K562 (cell line): ENCODE results near the gene ENO3. TPM values are rescaled to one million over a fixed set of nuclear protein-coding genes. Genes with fewer than 3 reads are reported as not detected.

Experiments
- ASH1L ChIP-seq: fragments of 450-650 bp; IDR thresholded peaks from 2 replicates; pipeline ENCODE4 v1.6.1; 2018; ENCODE audit warnings: borderline replicate concordance, mild to moderate bottlenecking, low read depth; ENCODE audit not compliant: partially characterized antibody
- CAMTA2 ChIP-seq: fragments of 250-450 bp; sonication (Bioruptor Pico); conservative IDR thresholded peaks from 2 replicates; pipeline ENCODE4 v1.5.1; 2022
- CBFA2T3 ChIP-seq: fragments of 450-650 bp; IDR thresholded peaks from 2 replicates; pipeline ENCODE4 v1.6.1; 2017
- DPF2 ChIP-seq: fragments of 450-650 bp; IDR thresholded peaks from 2 replicates; pipeline ENCODE4 v1.6.1; 2016
- ELF2 ChIP-seq: fragments of 250-450 bp; sonication (Bioruptor Pico); IDR thresholded peaks from 2 replicates; pipeline ENCODE4 v1.5.0; 2021; ENCODE audit warnings: mild to moderate bottlenecking
- ERF ChIP-seq: fragments of 450-650 bp; formaldehyde crosslinking; IDR thresholded peaks from 2 replicates; pipeline ENCODE4 v1.4.0; 2020; ENCODE audit warnings: mild to moderate bottlenecking, mixed read lengths
- ESRRB ChIP-seq: fragments of 250-450 bp; sonication (Bioruptor Pico); IDR thresholded peaks from 2 replicates; pipeline ENCODE4 v1.5.0; 2020; ENCODE audit warnings: mild to moderate bottlenecking, moderate library complexity, borderline replicate concordance
- GMEB1 ChIP-seq: fragments of 250-450 bp; sonication (Bioruptor Pico); IDR thresholded peaks from 2 replicates; pipeline ENCODE4 v1.4.0; 2020; ENCODE audit warnings: mild to moderate bottlenecking
- KDM5B ChIP-seq: fragments of 200-600 bp; sonication (generic); IDR thresholded peaks from 2 replicates; pipeline ENCODE4 v1.6.1; 2012; ENCODE audit warnings: low read depth, mild to moderate bottlenecking, moderate library complexity, low read length, control low read depth, inconsistent platforms; ENCODE audit not compliant: insufficient replicate concordance
- KLF16 ChIP-seq: IDR thresholded peaks from 2 replicates; pipeline ENCODE4 v1.6.1; 2016; ENCODE audit warnings: antibody characterized with exemption
- MED1 ChIP-seq: sonication (generic); formaldehyde crosslinking; IDR thresholded peaks from 2 replicates; pipeline ENCODE4 v1.8.1; 2023; ENCODE audit warnings: missing genetic modification reagents, borderline replicate concordance
- MEIS2 ChIP-seq: fragments of 450-650 bp; IDR thresholded peaks from 2 replicates; pipeline ENCODE4 v1.6.1; 2014; ENCODE audit warnings: mild to moderate bottlenecking; ENCODE audit not compliant: partially characterized antibody
- MYC ChIP-seq, 2 experiments: fragments of 250-450 bp in 1 of 2; sonication (Bioruptor Pico) in 1 of 2; IDR thresholded peaks; 2 replicates each; pipeline versions ENCODE4 v1.5.1 to v1.6.1; 2012 to 2021; ENCODE audit warnings: low read depth in 2 of 2, borderline replicate concordance in 1 of 2, improper control_type of control experiment in 1 of 2, low read length in 1 of 2, mild to moderate bottlenecking in 1 of 2, moderate library complexity in 1 of 2
- NFXL1 ChIP-seq: fragments of 450-650 bp; formaldehyde crosslinking; IDR thresholded peaks from 2 replicates; pipeline ENCODE4 v1.4.0; 2021; ENCODE audit warnings: mild to moderate bottlenecking
- POLR2AphosphoS2 ChIP-seq: IDR thresholded peaks from 2 replicates; pipeline ENCODE4 v1.6.1; 2012; ENCODE audit warnings: low read length, improper control_type of control experiment
- RBM22 ChIP-seq: fragments of 200-400 bp; formaldehyde crosslinking; IDR thresholded peaks from 2 replicates; pipeline ENCODE4 v1.6.1; 2018; ENCODE audit warnings: low read length, low read depth; ENCODE audit not compliant: poor library complexity, severe bottlenecking
- SNRNP70 ChIP-seq: fragments of 200-400 bp; formaldehyde crosslinking; optimal IDR thresholded peaks from 2 replicates; pipeline ENCODE3; 2017; ENCODE audit warnings: low read depth, low read length
- STAT6 ChIP-seq: sonication (generic); formaldehyde crosslinking; IDR thresholded peaks from 2 replicates; pipeline ENCODE4 v1.8.1; 2023; ENCODE audit warnings: mild to moderate bottlenecking, missing genetic modification reagents
- TAL1 ChIP-seq: fragments of 450-650 bp; IDR thresholded peaks from 2 replicates; pipeline ENCODE4 v1.6.1; 2016; ENCODE audit warnings: mild to moderate bottlenecking
- XRCC3 ChIP-seq: fragments of 450-650 bp; IDR thresholded peaks from 2 replicates; pipeline ENCODE4 v1.6.1; 2017; ENCODE audit warnings: mild to moderate bottlenecking, moderate library complexity
- ZBTB7A ChIP-seq: IDR thresholded peaks from 2 replicates; pipeline ENCODE4 v1.6.1; 2011; ENCODE audit warnings: low read depth, mild to moderate bottlenecking, low read length, moderate library complexity, borderline replicate concordance; ENCODE audit not compliant: control insufficient read depth
- ZFX ChIP-seq: sonication (generic); formaldehyde crosslinking; IDR thresholded peaks from 2 replicates; pipeline ENCODE4 v1.8.0; 2022; ENCODE audit warnings: mild to moderate bottlenecking, missing genetic modification reagents, moderate library complexity
- ZNF143 ChIP-seq: sonication (generic); formaldehyde crosslinking; IDR thresholded peaks from 2 replicates; pipeline ENCODE4 v1.9.0; 2022; ENCODE audit warnings: mild to moderate bottlenecking, missing genetic modification reagents
- ZNF512 ChIP-seq: IDR thresholded peaks from 2 replicates; pipeline ENCODE4 v1.6.1; 2016; ENCODE audit warnings: missing genetic modification characterization, missing compliant biosample characterization
- ZNF586 ChIP-seq: fragments of 450-650 bp; formaldehyde crosslinking; conservative IDR thresholded peaks from 2 replicates; pipeline ENCODE4 v1.4.0; 2020; ENCODE audit warnings: mild to moderate bottlenecking, moderate library complexity
- ZNF785 ChIP-seq: fragments of 250-450 bp; sonication (Bioruptor Pico); IDR thresholded peaks from 2 replicates; pipeline ENCODE4 v1.4.0; 2020; ENCODE audit warnings: mild to moderate bottlenecking
- polyA plus RNA-seq, 8 experiments: library from polyadenylated mRNA; depleted of rRNA in 4 of 8; stranded (reverse) in 5 of 8; unstranded in 3 of 8; fragments of >200 nt; fragmentation: Nextera tagmentation in 2 of 8; fragmentation: Illumina TruSeq in 1 of 8; extraction: Ambion mirVana in 2 of 8; extraction: Trizol in 1 of 8; gene quantifications; 2 replicates each; pipeline versions ENCODE4 v1.2.1 to v1.2.3, GENCODE V29; 2011 to 2014; ENCODE audit warnings: inconsistent platforms in 1 of 8, missing spikeins in 1 of 8
- total RNA-seq, 7 experiments: library from RNA; depleted of rRNA in 6 of 7; stranded (reverse); fragments of >200 nt in 6 of 7; fragmentation: Illumina TruSeq in 2 of 7; extraction: Trizol in 2 of 7; gene quantifications; 2 replicates each; pipeline versions ENCODE4 v1.2.1 to v1.2.3, GENCODE V29; 2011 to 2021; ENCODE audit warnings: low replicate concordance in 1 of 7

ENO3 gene
- total and polyA plus RNA-seq, 9 of the 15 experiments (the other 6 are each of a cell fraction or from before 2014, with no cell fraction given): 5.7 to 17.2 (median 9.9) TPM

- TF ChIP-seq MED1 (CRISPR knock-in tag) (no peak), GMEB1 (CRISPR knock-in tag) (no peak), CAMTA2 (CRISPR knock-in tag) (no peak), ZNF586 (no peak), ASH1L (no peak), ESRRB (CRISPR knock-in tag) (no peak), ZBTB7A (peak; percentile 33; the same call in 1 of the 2 replicates), MYC (IDR thresholded peaks at IDR 0.05; ENCODE audit: low read depth, low read length) (no peak), MYC (CRISPR knock-in tag; IDR thresholded peaks at IDR 0.05; ENCODE audit: borderline replicate concordance, low read depth) (no peak), ERF (CRISPR knock-in tag) (no peak), DPF2 (no peak), XRCC3 (no peak), KDM5B (no peak), MEIS2 (no peak), KLF16 (no peak), SNRNP70 (no peak), CBFA2T3 (no peak), RBM22 (peak; percentile 94), STAT6 (CRISPR knock-in tag) (no peak), TAL1 (no peak), ELF2 (CRISPR knock-in tag) (no peak), NFXL1 (CRISPR knock-in tag) (no peak), POLR2AphosphoS2 (no peak; the same call in 1 of the 2 replicates), ZNF143 (CRISPR knock-in tag) (no peak), ZFX (CRISPR knock-in tag) (no peak), ZNF785 (CRISPR knock-in tag) (no peak), ZNF512 (tag) (no peak)
These were observed 6.3 kb upstream of the ENO3 start (continued) for GRCh38 chr17:4944554-4945175.
